Subcutaneous adipose tissue (tissue), 4 donors: ENCODE measurements around the gene NKD2. TPM values are rescaled to one million over a fixed set of nuclear protein-coding genes. Genes with fewer than 3 reads are reported as not detected.

Experiments used
- CTCF ChIP-seq: fragments of 450-650 bp; IDR thresholded peaks from one replicate; pipeline ENCODE4 v1.5.1; 2016; ENCODE audit warnings: low read depth, mild to moderate bottlenecking, control low read depth, antibody characterized with exemption, moderate library complexity
- total RNA-seq, 4 donors: library from RNA; depleted of rRNA; stranded (reverse); fragments of >200 nt; gene quantifications; one replicate each; pipeline ENCODE4 v1.1.0, GENCODE V29; 2016

NKD2 gene
- total RNA-seq, 4 donors from 2014 or later, result 1.1 TPM; not detected in 3

- TF ChIP-seq CTCF, result no peak
These were observed 45.8 kb upstream of the NKD2 start for GRCh38 chr5:962801-963200.

DNA sequence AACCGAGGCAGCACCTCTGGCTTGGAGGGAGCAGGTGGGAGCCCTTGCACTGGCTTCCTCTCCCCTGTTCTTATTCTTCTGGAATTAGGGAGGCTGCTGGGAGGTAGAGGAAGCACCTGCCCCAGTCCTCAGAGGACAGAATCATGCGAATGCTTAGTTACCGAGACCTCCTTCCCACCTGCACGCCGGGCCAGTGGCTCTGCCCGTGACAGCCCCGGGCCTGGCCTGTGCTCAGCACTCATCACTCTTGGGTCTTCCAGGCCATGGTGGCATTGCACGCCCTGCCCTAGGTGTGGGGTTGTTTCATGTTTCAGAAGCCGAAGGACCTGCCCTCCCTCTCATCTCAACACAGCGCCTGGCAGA, 45.3 kb upstream of the NKD2 start:
- TF ChIP-seq CTCF, result no peak

- no peak for TF ChIP-seq CTCF
These were observed 44.7 kb upstream of the NKD2 start for GRCh38 chr5:963673-964531.

DNA sequence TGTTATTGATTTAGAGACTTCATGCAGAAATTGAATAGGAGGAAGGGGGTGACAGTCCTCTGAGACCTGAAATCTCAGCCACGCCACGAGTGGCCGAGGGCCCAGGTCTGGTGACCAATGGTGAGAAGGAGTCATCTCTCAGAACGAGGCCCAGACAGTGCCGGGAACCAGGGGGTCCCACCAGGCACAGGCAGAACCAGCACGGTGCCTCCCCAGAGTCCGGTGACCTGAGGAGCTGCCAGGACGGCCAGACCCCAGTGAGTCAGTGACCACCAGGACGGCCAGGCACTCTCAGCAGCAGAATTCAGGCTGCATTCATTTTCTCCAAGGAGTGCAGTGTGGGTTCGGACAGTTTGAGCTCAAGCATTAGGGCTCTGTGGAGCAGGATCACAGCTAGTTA, 43.8 kb upstream of the NKD2 start:
- no peak for TF ChIP-seq CTCF

- TF ChIP-seq CTCF, result no peak
These were observed 42.8 kb upstream of the NKD2 start for GRCh38 chr5:965604-966344.

- no peak for TF ChIP-seq CTCF
These were observed 42.3 kb upstream of the NKD2 start for GRCh38 chr5:966345-966710.

GRCh38 chr5:966941-967340, 41.7 kb upstream of the NKD2 start:
- no peak for TF ChIP-seq CTCF
